IPS-NIHi7 (cell line): Measurements from ENCODE around the gene SNRPA1.
A peak's percentile ranks its signal among the peaks of the same experiment; 100 is the strongest.

Experiments used
- DNase-seq: peaks from one replicate; pipeline ENCODE4 v3.0.0; 2012; ENCODE audit warnings: mixed read lengths; ENCODE audit errors: extremely low spot score

SNRPA1 gene

DNA sequence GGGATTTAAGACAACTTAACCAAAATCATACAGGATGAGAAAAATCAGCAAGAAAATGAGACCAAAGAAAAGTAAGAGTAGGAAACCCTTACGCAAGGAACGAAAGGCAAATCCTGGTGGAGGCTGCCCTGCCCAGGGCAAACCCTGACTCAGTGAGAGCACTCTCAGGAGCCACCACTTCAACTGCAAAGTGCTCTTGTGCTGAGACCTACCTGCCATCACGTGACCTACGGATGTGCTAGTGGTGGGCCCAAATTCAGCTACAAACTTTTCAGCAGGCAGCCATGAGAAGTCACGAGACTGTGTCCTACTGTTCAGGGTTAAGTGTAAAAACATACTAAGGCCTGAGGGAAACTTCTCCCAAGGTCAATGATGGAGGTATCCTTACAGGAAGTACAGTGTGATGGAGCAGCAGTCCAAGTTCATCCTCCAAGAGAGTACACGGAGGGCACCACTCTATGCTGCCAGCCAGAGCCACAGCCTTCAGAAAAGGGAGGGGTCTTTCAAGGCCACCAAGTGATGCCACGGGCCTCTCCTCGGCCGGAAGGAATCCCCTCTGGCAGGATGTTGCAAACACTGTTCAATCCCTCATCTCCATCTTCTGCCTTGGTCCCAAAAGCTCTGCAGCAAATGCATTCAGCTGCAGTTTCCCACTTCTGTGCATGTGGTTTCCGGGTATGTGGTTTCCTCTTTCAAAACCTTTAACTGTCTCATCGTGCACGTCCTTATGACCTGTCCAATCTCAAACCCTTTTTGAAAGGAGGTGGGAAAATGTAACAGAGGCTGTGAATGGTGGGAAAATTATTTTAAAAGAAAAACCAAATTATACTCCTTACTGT is 52.7 kb downstream of the SNRPA1 start:
- DNase-seq, result no peak

- no peak for DNase-seq
These were observed 54.7 kb downstream of the SNRPA1 start for GRCh38 chr15:101240358-101240757.

GRCh38 chr15:101239724-101240136 is 55.3 kb downstream of the SNRPA1 start:
- no peak for DNase-seq

DNA sequence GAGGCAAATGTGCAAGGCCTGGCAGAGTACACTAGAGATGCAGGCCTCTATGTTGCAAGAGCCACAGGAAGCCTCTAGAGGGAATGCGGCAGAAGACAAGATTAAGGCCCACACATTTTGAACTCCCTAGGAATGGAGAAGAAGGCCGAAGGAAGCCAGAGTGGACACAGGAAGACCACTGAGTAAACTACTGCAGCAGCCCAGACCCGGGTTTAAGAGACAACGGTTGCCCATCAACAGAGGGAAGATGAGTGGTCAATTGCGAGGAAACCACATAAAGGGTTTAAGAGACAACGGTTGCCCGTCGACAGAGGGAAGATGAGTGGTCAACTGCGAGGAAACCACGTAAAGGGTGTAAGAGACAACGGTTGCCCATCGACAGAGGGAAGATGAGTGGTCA is 57.8 kb downstream of the SNRPA1 start:
- DNase-seq, result no peak

- DNase-seq, result no peak
These were observed 61.3 kb downstream of the SNRPA1 start for GRCh38 chr15:101233651-101234280.

- DNase-seq, result peak; percentile 29
These were observed 62.4 kb downstream of the SNRPA1 start for GRCh38 chr15:101232677-101233076.
